Activated naive CD4-positive, alpha-beta T cell treated with Interleukin-2 at 50 U/mL for 16 hours (primary cell): ENCODE results near the gene SFXN1.
A peak's percentile ranks its signal among the peaks of the same experiment; 100 is the strongest.

ENCODE experiments used
- DNase-seq: peaks from one replicate; pipeline ENCODE4 v3.0.0-alpha.2; 2020

SFXN1 gene

GRCh38 chr5:175466700-175467318 lies 11.6 kb upstream of the SFXN1 start:
- DNase-seq = no peak

- DNase-seq = no peak
These were observed 10.2 kb upstream of the SFXN1 start for GRCh38 chr5:175467983-175468690.

GRCh38 chr5:175468892-175469291 lies 9.5 kb upstream of the SFXN1 start:
- DNase-seq = no peak

- no peak for DNase-seq
These were observed 8.4 kb upstream of the SFXN1 start for GRCh38 chr5:175469916-175470315.

- DNase-seq = no peak
These were observed 7.6 kb upstream of the SFXN1 start for GRCh38 chr5:175470781-175471180.

- DNase-seq = no peak
These were observed 7.2 kb upstream of the SFXN1 start for GRCh38 chr5:175471196-175471595.

- DNase-seq = peak; percentile 25
These were observed 6.7 kb upstream of the SFXN1 start for GRCh38 chr5:175471628-175472027.

- no peak for DNase-seq
These were observed 6.0 kb upstream of the SFXN1 start for GRCh38 chr5:175472378-175472777.

GRCh38 chr5:175475248-175475647 lies 3.1 kb upstream of the SFXN1 start:
- DNase-seq = no peak

GRCh38 chr5:175477440-175477839 lies 920 bp upstream of the SFXN1 start:
- no peak for DNase-seq

- DNase-seq = no peak
These were observed 364 bp upstream of the SFXN1 start for GRCh38 chr5:175478008-175478383.

GRCh38 chr5:175479125-175479881 lies 943 bp downstream of the SFXN1 start:
- DNase-seq = no peak

- DNase-seq = no peak
These were observed 5.0 kb downstream of the SFXN1 start for GRCh38 chr5:175483337-175483736.

GRCh38 chr5:175484322-175484721 lies 6.0 kb downstream of the SFXN1 start:
- DNase-seq = no peak

- no peak for DNase-seq
These were observed 6.5 kb downstream of the SFXN1 start for GRCh38 chr5:175484829-175485228.

- no peak for DNase-seq
These were observed 7.3 kb downstream of the SFXN1 start for GRCh38 chr5:175485631-175486030.

GRCh38 chr5:175487514-175488222 lies 9.3 kb downstream of the SFXN1 start:
- DNase-seq = no peak

GRCh38 chr5:175489693-175490443 lies 11.5 kb downstream of the SFXN1 start:
- DNase-seq = no peak

GRCh38 chr5:175491223-175491622 lies 12.9 kb downstream of the SFXN1 start:
- DNase-seq = no peak

- DNase-seq = no peak
These were observed 14.9 kb downstream of the SFXN1 start for GRCh38 chr5:175493260-175493659.

- DNase-seq = no peak
These were observed 15.4 kb downstream of the SFXN1 start for GRCh38 chr5:175493726-175494125.
